ENCODE measurements around the gene AREG. TPM values are rescaled to one million over a fixed set of nuclear protein-coding genes. Genes with fewer than 3 reads are reported as not detected.

AREG gene
- total and polyA plus RNA-seq, 9 of the 15 experiments (the other 6 are each of a cell fraction or from before 2014, with no cell fraction given) = 1.4 to 7.7 (median 5.4) TPM

- Histone ChIP-seq H3K9me1 (ENCODE audit: control insufficient read depth, insufficient read depth, low read length) (no peaks in the 10 kb centered on the region), H4K20me1 (replicated peaks; ENCODE audit: control insufficient read depth, insufficient read depth, low read length) (no peaks in the 10 kb centered on the region), H2AFZ (ENCODE audit: low read depth, low read length) (peak overlapping the region; percentile 81; the same call in 1 of the 2 replicates), H3K27me3 (ENCODE audit: control insufficient read depth in 2 of 2, insufficient read depth in 2 of 2, low read length in 2 of 2) (no peaks in the 10 kb centered on the region), H3K4me1 (replicated peaks in 1 of 2; ENCODE audit: control insufficient read depth in 2 of 2, insufficient read depth in 2 of 2, low read length in 2 of 2) (peaks cover 0 to 11% of the 10 kb centered on the region in 2 experiments; a peak in 2 of 5 replicates), H3K27ac (ENCODE audit: extremely low read depth, low read depth, low read length) (no peak overlapping the region), H3K4me2 (ENCODE audit: insufficient read depth, low read length) (no peak overlapping the region), H3K79me2 (ENCODE audit: control insufficient read depth, insufficient read depth, low read length) (no peaks in the 10 kb centered on the region), H3K4me3 (no peak overlapping the region), H3K9me3 (replicated peaks; ENCODE audit: control insufficient read depth, insufficient read depth, low read depth, low read length) (no peaks in the 10 kb centered on the region), H3K9ac (ENCODE audit: insufficient read depth in 1 of 2, low read depth in 2 of 2, low read length in 2 of 2) (no peak overlapping the region), H3K36me3 (ENCODE audit: control insufficient read depth, insufficient read depth, low read length) (no peaks in the 10 kb centered on the region)
- no peak for FAIRE-seq
- no TSS peak for BruUV-seq (replicated peaks)
- 27% methylated on average over 2 of the region's 2 CpGs for WGBS (ENCODE audit: insufficient coverage, low coverage, missing lambda C conversion rate)
- DNase-seq (ENCODE audit: extremely low read depth in 1 of 4, low spot score in 3 of 4) = no peak
- ATAC-seq = no peak
- TF ChIP-seq ZBTB49 (CRISPR knock-in tag; IDR thresholded peaks at IDR 0.05; ENCODE audit: borderline replicate concordance) (no peak), NFIC (IDR thresholded peaks at IDR 0.05) (no peak)
- CTCF ChIA-PET (ENCODE audit: low intra/inter-chr PET ratio) = no interaction called here
- POLR2A ChIA-PET = no interaction called here
- in situ Hi-C loops (cut with MboI) = no loop called here
- intact Hi-C loops (cut with micrococcal nuclease) = loop anchor here (5.0 kb wide), 1 partner anchor 189 kb away; no protein-coding TSS in a partner anchor
Observed at GRCh38 chr4:74433043-74433442, 11.9 kb upstream of the AREG start.

All from K562 (cell line).